ENCODE measurements around the gene CREB3L2. TPM values are rescaled to one million over a fixed set of nuclear protein-coding genes. Genes with fewer than 3 reads are reported as not detected.

The CREB3L2 gene
- total and polyA plus RNA-seq, 7 donors = 2.2 to 14.7 (median 6.7) TPM

DNA sequence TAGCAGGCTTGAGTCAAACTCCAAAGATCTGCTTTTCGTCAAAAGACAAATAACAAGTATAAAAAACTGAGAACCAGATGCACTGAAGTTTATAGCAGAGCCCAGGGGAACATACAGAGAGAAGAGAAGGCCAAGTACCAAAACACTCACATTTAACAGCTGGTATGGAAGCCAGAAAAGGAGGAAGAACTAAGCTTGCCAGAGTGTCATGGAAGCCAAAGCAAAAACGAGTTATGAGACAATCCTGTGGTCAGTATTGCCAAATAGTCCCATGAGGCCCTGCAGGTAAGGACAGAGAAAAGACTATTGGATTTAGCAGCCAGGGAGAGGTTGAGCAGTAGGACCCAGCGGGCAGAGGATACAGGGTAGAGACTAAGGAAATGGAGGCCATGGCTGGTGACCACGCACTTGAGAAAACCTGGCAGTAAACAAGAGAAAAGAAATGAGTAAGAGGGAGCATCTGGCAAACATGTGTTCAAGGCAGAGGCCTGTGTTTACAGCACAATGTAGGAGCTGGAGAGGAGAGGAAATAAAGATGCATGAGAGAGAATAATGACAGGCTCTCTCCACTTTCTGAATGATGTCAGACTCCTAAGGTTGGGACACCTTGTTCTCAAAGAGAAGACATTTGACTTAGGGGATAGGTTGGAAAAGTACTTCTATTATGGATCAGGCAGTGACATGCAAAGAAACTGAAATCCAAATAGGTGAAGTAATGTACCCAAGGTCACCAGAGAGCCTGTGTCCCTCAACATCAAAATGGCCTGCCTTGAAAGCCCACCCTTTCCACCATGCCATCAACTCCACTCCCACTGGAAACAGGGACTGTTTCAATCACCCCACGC, 9.1 kb downstream of the CREB3L2 start:
- no peaks in the 10 kb centered on the region for H3K27me3 ChIP-seq (ENCODE audit: insufficient read depth in 3 of 3, low read length in 2 of 3)
- intact Hi-C loops (cut with DNase I) = no loop called here
- TF ChIP-seq, protein P1, sequence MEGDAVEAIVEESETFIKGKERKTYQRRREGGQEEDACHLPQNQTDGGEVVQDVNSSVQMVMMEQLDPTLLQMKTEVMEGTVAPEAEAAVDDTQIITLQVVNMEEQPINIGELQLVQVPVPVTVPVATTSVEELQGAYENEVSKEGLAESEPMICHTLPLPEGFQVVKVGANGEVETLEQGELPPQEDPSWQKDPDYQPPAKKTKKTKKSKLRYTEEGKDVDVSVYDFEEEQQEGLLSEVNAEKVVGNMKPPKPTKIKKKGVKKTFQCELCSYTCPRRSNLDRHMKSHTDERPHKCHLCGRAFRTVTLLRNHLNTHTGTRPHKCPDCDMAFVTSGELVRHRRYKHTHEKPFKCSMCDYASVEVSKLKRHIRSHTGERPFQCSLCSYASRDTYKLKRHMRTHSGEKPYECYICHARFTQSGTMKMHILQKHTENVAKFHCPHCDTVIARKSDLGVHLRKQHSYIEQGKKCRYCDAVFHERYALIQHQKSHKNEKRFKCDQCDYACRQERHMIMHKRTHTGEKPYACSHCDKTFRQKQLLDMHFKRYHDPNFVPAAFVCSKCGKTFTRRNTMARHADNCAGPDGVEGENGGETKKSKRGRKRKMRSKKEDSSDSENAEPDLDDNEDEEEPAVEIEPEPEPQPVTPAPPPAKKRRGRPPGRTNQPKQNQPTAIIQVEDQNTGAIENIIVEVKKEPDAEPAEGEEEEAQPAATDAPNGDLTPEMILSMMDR (IDR thresholded peaks at IDR 0.05) = no peak
- peak; percentile 38 to 78 (median 76) for ATAC-seq
- H3K9me3 ChIP-seq = no peaks in the 10 kb centered on the region
- DNase-seq = peak; percentile 77 to 78
- H3K27ac ChIP-seq = peak overlapping the region; percentile 25
- no peaks in the 10 kb centered on the region for H3K36me3 ChIP-seq (ENCODE audit: insufficient read depth in 1 of 2, low read depth in 1 of 2)
- no peak overlapping the region for H3K4me3 ChIP-seq
- peaks cover 36% of the 10 kb centered on the region for H3K4me1 ChIP-seq
- WGBS, 3 donors = 46 to 47% (median 47%) methylated on average over 5 of the region's 5 CpGs

DNA sequence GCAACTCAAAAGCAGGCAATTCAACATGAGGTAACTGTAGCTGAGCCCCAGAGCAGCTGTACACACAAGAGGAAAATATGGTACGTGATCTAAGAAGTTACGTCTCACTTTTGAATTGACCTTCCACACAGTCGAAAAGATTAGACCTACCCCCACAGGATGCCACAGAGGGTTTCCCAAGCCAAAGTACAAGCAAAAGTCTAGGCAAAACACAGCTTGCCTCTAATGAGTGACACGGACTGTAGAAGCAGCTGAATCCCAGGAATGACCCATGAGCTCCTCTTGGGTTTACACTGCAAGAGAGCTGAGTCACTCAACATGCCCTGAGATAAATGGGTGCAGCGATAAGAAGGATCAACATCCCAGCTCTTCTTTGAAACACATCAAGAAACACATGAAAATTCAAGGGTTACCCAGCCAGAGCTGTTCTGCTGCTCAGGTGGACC, 9.8 kb downstream of the CREB3L2 start:
- WGBS, 3 donors = 45 to 66% (median 49%) methylated on average over 5 of the region's 5 CpGs
- no peak for DNase-seq
- H3K4me1 ChIP-seq = peaks cover 39% of the 10 kb centered on the region
- H3K9me3 ChIP-seq = no peaks in the 10 kb centered on the region
- H3K27ac ChIP-seq = peak overlapping the region; percentile 25
- H3K27me3 ChIP-seq (ENCODE audit: insufficient read depth in 3 of 3, low read length in 2 of 3) = no peaks in the 10 kb centered on the region
- ATAC-seq = peak; percentile 28 to 55 (median 46)
- no peaks in the 10 kb centered on the region for H3K36me3 ChIP-seq (ENCODE audit: insufficient read depth in 1 of 2, low read depth in 1 of 2)
- intact Hi-C loops (cut with DNase I) = no loop called here
- H3K4me3 ChIP-seq = no peak overlapping the region
- TF ChIP-seq, protein P1 (IDR thresholded peaks at IDR 0.05) = no peak

DNA sequence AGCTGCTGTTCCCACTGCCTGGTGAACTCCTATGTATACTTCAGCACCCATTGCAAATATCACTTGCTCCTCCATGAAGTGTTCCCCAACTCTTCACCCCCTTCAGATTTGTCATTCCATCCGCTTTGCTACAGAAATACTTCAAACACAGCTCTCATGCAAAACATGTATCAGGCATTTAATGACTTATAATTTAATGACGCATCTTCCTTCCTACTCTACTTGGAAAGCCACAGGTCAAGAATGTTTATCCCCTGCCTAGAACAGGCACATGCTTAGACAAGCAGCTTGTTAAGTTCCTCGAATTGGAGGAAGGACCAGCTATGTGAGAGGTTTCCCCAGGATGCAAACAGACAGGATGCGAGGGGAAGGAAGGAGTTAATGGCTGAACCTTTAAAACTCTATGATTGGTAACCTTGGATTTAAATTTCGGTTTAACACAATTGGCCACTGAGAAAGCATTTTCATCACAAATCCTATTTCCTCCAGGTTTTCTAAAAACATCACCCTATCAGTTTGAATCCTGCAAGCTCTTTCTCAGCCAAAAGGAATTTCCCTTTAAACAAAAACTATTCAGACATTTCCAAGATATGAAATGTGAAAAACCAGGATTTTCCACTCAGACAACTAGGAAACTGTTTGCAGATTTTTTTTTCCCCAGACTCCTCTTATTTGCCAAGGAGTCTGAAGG, 11.5 kb downstream of the CREB3L2 start:
- DNase-seq = no peak
- Histone ChIP-seq H3K9me3 (no peaks in the 10 kb centered on the region), H3K27ac (peak overlapping the region; percentile 25), H3K4me1 (peaks cover 37% of the 10 kb centered on the region), H3K27me3 (ENCODE audit: insufficient read depth in 3 of 3, low read length in 2 of 3) (no peaks in the 10 kb centered on the region), H3K4me3 (no peak overlapping the region), H3K36me3 (ENCODE audit: insufficient read depth in 1 of 2, low read depth in 1 of 2) (no peaks in the 10 kb centered on the region)
- ATAC-seq = no peak
- 49 to 52% (median 49%) methylated on average over 5 of the region's 5 CpGs for WGBS, 3 donors
- intact Hi-C loops (cut with DNase I) = no loop called here
- TF ChIP-seq, protein P1 (IDR thresholded peaks at IDR 0.05) = no peak

DNA sequence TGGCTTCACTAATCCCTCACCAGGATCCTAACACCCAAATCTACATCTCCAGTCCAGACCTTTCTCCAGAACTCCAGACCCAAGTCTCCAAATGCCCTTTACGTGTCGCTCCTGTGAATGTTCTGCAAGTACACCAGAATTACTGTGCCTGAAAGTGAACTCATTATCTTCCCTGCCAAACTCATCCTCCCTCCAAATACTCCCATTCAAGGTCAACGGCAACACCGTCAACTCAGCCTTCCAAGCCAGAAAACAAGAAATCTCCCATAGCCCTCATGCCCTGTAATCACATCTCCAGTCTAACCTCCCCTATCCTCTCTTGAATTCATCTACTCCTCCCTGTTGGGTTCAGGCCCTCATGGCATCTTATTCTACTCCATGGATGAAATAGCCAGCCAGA, 12.3 kb downstream of the CREB3L2 start:
- H3K36me3 ChIP-seq (ENCODE audit: insufficient read depth in 1 of 2, low read depth in 1 of 2) = no peaks in the 10 kb centered on the region
- peaks cover 45% of the 10 kb centered on the region for H3K4me1 ChIP-seq
- peak overlapping the region; percentile 25 for H3K27ac ChIP-seq
- TF ChIP-seq, protein P1 (IDR thresholded peaks at IDR 0.05) = no peak
- intact Hi-C loops (cut with DNase I) = loop anchor here in 1 of 2 donors (5.0 kb wide), 1 partner anchor 47 kb away; no protein-coding TSS in a partner anchor
- no peak overlapping the region for H3K4me3 ChIP-seq
- H3K27me3 ChIP-seq (ENCODE audit: insufficient read depth in 3 of 3, low read length in 2 of 3) = no peaks in the 10 kb centered on the region
- no peak for DNase-seq
- 27 to 58% (median 31%) methylated on average over 4 of the region's 4 CpGs for WGBS, 3 donors
- no peaks in the 10 kb centered on the region for H3K9me3 ChIP-seq
- ATAC-seq = no peak

All from psoas muscle (tissue), 8 donors.